H1 (cell line): ENCODE data around the gene UPF1. TPM values are rescaled to one million over a fixed set of nuclear protein-coding genes. Genes with fewer than 3 reads are reported as not detected.

Experiments used
- CTCF ChIA-PET: fragments of 300-600 bp; sonication (Branson Sonifier 250); formaldehyde crosslinking; loops from one replicate; lab custom pipeline; 2021; ENCODE audit not compliant: partially characterized antibody; lab: Charles Lee
- POLR2A ChIA-PET: fragments of 300-600 bp; sonication (Branson Sonifier 250); formaldehyde crosslinking; loops from one replicate; lab custom pipeline; 2021; ENCODE audit warnings: inconsistent platforms; ENCODE audit not compliant: partially characterized antibody; lab: Charles Lee
- DNase-seq, 2 experiments: peaks; one replicate each; pipeline versions ENCODE4 v3.0.0 to v3.0.0-alpha.2; 2010 to 2022; ENCODE audit warnings: low spot score in 2 of 2, low read depth in 1 of 2, mixed read lengths in 1 of 2
- FAIRE-seq: peaks from 2 replicates; lab custom pipeline; 2011; peaks lifted over from hg19 to GRCh38; lab: Jason Lieb, UNC
- H2AFZ ChIP-seq: 2 replicates; pipeline ENCODE4 v1.8.1; 2012; ENCODE audit warnings: low read length, inconsistent platforms
- H2AK5ac ChIP-seq: 2 replicates; pipeline ENCODE4 v1.6.1; 2013; ENCODE audit warnings: low read depth, low read length
- H2BK120ac ChIP-seq: replicated peaks from 2 replicates; pipeline ENCODE3; 2013; ENCODE audit warnings: low read depth, low read length, inconsistent platforms
- H2BK12ac ChIP-seq: 2 replicates; pipeline ENCODE4 v1.6.1; 2013; ENCODE audit warnings: low read depth, low read length
- H2BK15ac ChIP-seq: 2 replicates; pipeline ENCODE4 v1.6.1; 2013; ENCODE audit warnings: low read length
- H2BK20ac ChIP-seq: 2 replicates; pipeline ENCODE4 v1.6.1; 2013; ENCODE audit warnings: low read length
- H2BK5ac ChIP-seq: 2 replicates; pipeline ENCODE4 v1.6.1; 2013; ENCODE audit warnings: low read depth, low read length
- H3K14ac ChIP-seq: 2 replicates; pipeline ENCODE4 v1.6.1; 2013; ENCODE audit warnings: inconsistent platforms; ENCODE audit not compliant: insufficient read length
- H3K18ac ChIP-seq: 2 replicates; pipeline ENCODE4 v1.6.1; 2013; ENCODE audit warnings: low read length; ENCODE audit errors: extremely low read depth
- H3K23ac ChIP-seq: 2 replicates; pipeline ENCODE4 v1.6.1; 2013; ENCODE audit warnings: inconsistent platforms; ENCODE audit not compliant: insufficient read length
- H3K23me2 ChIP-seq: 2 replicates; pipeline ENCODE4 v1.6.1; 2013; ENCODE audit warnings: low read depth, low read length
- H3K27ac ChIP-seq: 2 replicates; pipeline ENCODE4 v1.6.1; 2011; ENCODE audit warnings: low read depth, low read length, inconsistent platforms
- H3K27me3 ChIP-seq, 4 experiments: replicated peaks in 1 of 4; 1 replicate in 1 of 4; 2 replicates in 3 of 4; pipeline versions ENCODE4 v1.6.1 to v1.8.1; 2011 to 2013; ENCODE audit warnings: low read length in 3 of 4, mild to moderate bottlenecking in 3 of 4, inconsistent platforms in 2 of 4, mixed read lengths in 2 of 4, moderate library complexity in 1 of 4; ENCODE audit not compliant: control insufficient read depth in 3 of 4, insufficient read depth in 3 of 4; ENCODE audit errors: extremely low read depth in 1 of 4
- H3K36me3 ChIP-seq, 4 experiments: 2 replicates each; pipeline versions ENCODE4 v1.6.1 to v1.8.1; 2011 to 2013; ENCODE audit warnings: mild to moderate bottlenecking in 4 of 4, low read length in 3 of 4, moderate library complexity in 2 of 4, control low read depth in 1 of 4, inconsistent platforms in 1 of 4; ENCODE audit not compliant: insufficient read depth in 4 of 4, control insufficient read depth in 2 of 4
- H3K4ac ChIP-seq: replicated peaks from 2 replicates; pipeline ENCODE3; 2013; ENCODE audit warnings: low read length, low read depth, mixed read lengths, inconsistent platforms; ENCODE audit not compliant: insufficient read length
- H3K4me1 ChIP-seq, 4 experiments: replicated peaks in 1 of 4; 1 replicate in 1 of 4; 2 replicates in 3 of 4; pipeline versions ENCODE4 v1.6.1 to v1.8.1; 2011 to 2013; ENCODE audit warnings: low read length in 3 of 4, inconsistent platforms in 2 of 4, mixed read lengths in 1 of 4; ENCODE audit not compliant: insufficient read depth in 4 of 4, control insufficient read depth in 3 of 4
- H3K4me2 ChIP-seq, 2 experiments: 2 replicates each; pipeline versions ENCODE4 v1.6.1 to v1.8.1; 2011 to 2013; ENCODE audit warnings: low read depth in 2 of 2, low read length in 2 of 2, control low read depth in 1 of 2, inconsistent platforms in 1 of 2, mild to moderate bottlenecking in 1 of 2; ENCODE audit not compliant: insufficient read depth in 1 of 2
- H3K4me3 ChIP-seq, 4 experiments: fragments of 200-600, 300-600 bp in 1 of 4; sonication (generic), shearing (Covaris generic), sonication (Bioruptor Twin) in 1 of 4; 2 replicates each; pipeline versions ENCODE4 v1.5.1 to v1.8.1; 2011 to 2016; ENCODE audit warnings: low read length in 4 of 4, low read depth in 3 of 4, control low read depth in 2 of 4, inconsistent platforms in 2 of 4, mild to moderate bottlenecking in 2 of 4, mixed read lengths in 1 of 4, moderate library complexity in 1 of 4; ENCODE audit not compliant: insufficient read depth in 2 of 4; ENCODE audit errors: extremely low read depth in 1 of 4
- H3K56ac ChIP-seq: replicated peaks from 2 replicates; pipeline ENCODE3; 2013; ENCODE audit warnings: low read depth, mild to moderate bottlenecking, mixed read lengths, low read length, inconsistent platforms; ENCODE audit not compliant: insufficient read length
- H3K79me1 ChIP-seq: 2 replicates; pipeline ENCODE4 v1.6.1; 2013; ENCODE audit warnings: low read depth, low read length, control low read depth
- H3K79me2 ChIP-seq, 2 experiments: 2 replicates each; pipeline versions ENCODE4 v1.6.1 to v1.8.1; 2012 to 2013; ENCODE audit warnings: low read length in 2 of 2, mild to moderate bottlenecking in 2 of 2, inconsistent platforms in 1 of 2; ENCODE audit not compliant: insufficient read depth in 2 of 2, control insufficient read depth in 1 of 2
- H3K9ac ChIP-seq, 4 experiments: replicated peaks in 1 of 4; 1 replicate in 1 of 4; 2 replicates in 3 of 4; pipeline versions ENCODE4 v1.6.1 to v1.8.1; 2011 to 2013; ENCODE audit warnings: low read depth in 3 of 4, low read length in 3 of 4, control low read depth in 2 of 4, mild to moderate bottlenecking in 2 of 4, moderate library complexity in 2 of 4, inconsistent platforms in 1 of 4; ENCODE audit errors: extremely low read depth in 1 of 4
- H3K9me3 ChIP-seq, 2 experiments: 2 replicates each; pipeline versions ENCODE4 v1.6.1 to v1.8.1; 2012 to 2013; ENCODE audit warnings: mild to moderate bottlenecking in 2 of 2, moderate library complexity in 2 of 2, control low read depth in 1 of 2, inconsistent platforms in 1 of 2, low read depth in 1 of 2, low read length in 1 of 2, mixed read lengths in 1 of 2; ENCODE audit not compliant: insufficient read depth in 2 of 2
- H4K20me1 ChIP-seq, 2 experiments: replicated peaks in 1 of 2; 2 replicates each; pipeline versions ENCODE3 to v1.8.1; 2011 to 2013; ENCODE audit warnings: inconsistent platforms in 2 of 2, low read length in 2 of 2, mild to moderate bottlenecking in 1 of 2; ENCODE audit not compliant: insufficient read depth in 2 of 2, control insufficient read depth in 1 of 2
- H4K5ac ChIP-seq: 2 replicates; pipeline ENCODE4 v1.6.1; 2013; ENCODE audit warnings: low read length, low read depth, mixed read lengths, inconsistent platforms; ENCODE audit not compliant: insufficient read length
- H4K8ac ChIP-seq: 2 replicates; pipeline ENCODE4 v1.8.0; 2013; ENCODE audit warnings: mild to moderate bottlenecking, moderate library complexity, low read length, inconsistent platforms; ENCODE audit not compliant: insufficient read depth; ENCODE audit errors: extremely low read depth
- H4K91ac ChIP-seq: replicated peaks from 2 replicates; pipeline ENCODE3; 2013; ENCODE audit warnings: low read length, mixed read lengths, inconsistent platforms; ENCODE audit not compliant: insufficient read length
- FOSL1 ChIP-seq: IDR thresholded peaks from 2 replicates; pipeline ENCODE4 v1.6.1; 2011; ENCODE audit warnings: mild to moderate bottlenecking, low read depth, low read length, moderate library complexity; ENCODE audit not compliant: insufficient read depth
- SIRT6 ChIP-seq: IDR thresholded peaks from one replicate; pipeline ENCODE4 v1.7.1; 2012; ENCODE audit warnings: low read length, inconsistent platforms
- SP1 ChIP-seq: IDR thresholded peaks from 2 replicates; pipeline ENCODE4 v1.6.1; 2011; ENCODE audit warnings: low read depth, low read length
- WGBS, 2 experiments: shearing (Covaris generic) in 1 of 2; methylation state at CpG; one replicate each; pipeline versions ENCODE4 v1.1.6 to v1.1.7; 2013 to 2015; ENCODE audit warnings: low lambda C conversion rate in 2 of 2, mixed read lengths in 2 of 2, inconsistent platforms in 1 of 2, low coverage in 1 of 2, missing lambda C conversion rate in 1 of 2; ENCODE audit not compliant: insufficient replicate concordance in 2 of 2, insufficient coverage in 1 of 2, insufficient read length in 1 of 2; ENCODE audit errors: extremely low coverage in 1 of 2, missing lambda C conversion rate in 1 of 2; 5-methylcytosine and 5-hydroxymethylcytosine counted together
- polyA plus RNA-seq, 7 experiments: library from polyadenylated mRNA; depleted of rRNA in 3 of 7; stranded (reverse) in 5 of 7; unstranded in 2 of 7; fragments of >200 nt in 5 of 7; fragments of 200-250 nt in 2 of 7; gene quantifications; 1 replicate in 5 of 7; 2 replicates in 1 of 7; 4 replicates in 1 of 7; pipeline versions ENCODE4 v1.2.1 to v1.2.3, GENCODE V29; 2011 to 2013; ENCODE audit warnings: missing spikeins in 2 of 7, mixed read lengths in 2 of 7
- total RNA-seq: library from RNA; stranded (reverse); fragmentation: NEBNext Ultra II Directional; extraction: Animal tissue kit (Norgen Biotek cat#: 25700); gene quantifications from 2 replicates; pipeline ENCODE4 v1.2.1, GENCODE V29; 2021

UPF1 gene
- total and polyA plus RNA-seq, 2 of the 8 experiments (the other 6 are each of a cell fraction or from before 2014, with no cell fraction given), result 46.4 to 62.0 TPM

DNA sequence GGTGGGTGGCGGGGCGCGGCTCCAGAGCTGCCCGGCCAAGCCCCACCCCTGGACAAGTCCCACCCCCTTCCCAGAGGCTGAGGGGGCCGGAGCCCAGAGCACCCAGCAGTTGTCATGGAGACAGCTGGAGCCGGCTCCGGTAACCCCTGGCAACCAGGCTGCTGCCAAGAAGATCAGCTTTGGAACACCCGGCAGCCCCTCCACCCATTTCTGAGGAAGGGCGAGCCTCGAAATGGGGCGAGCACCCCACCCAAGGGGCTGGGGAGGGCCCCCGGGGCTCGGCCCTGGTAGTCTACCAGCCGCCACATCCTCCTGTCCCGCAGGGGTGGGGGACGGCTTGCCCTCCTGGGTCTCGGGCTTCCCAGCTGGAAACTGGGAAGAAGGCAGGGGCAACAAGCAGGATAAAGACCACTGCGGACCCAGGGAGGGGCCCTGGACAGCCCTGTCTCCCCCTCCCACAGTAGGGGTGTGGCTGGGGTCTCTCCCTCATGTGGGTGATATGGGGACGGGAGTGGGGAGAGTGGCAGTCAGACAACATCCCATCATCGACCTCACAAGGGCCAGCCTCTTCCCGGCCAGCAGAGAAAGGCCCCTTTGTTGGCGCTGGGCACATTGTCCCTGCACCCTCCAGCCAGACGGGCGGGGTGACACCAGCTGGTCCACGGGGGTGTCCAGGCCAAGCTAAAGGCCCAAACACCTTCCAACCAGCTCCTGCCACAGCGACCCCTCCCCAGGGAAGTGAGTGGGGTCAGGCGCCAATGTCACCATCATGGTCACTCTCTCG is 62.7 kb downstream of the UPF1 start:
- H2BK15ac ChIP-seq, result no peak overlapping the region
- CTCF ChIA-PET, result interaction anchor here (0.6 to 4.5 kb wide), 18 partner anchors 10 to 563 kb away, joined by 3 to 34 read pairs (median 4); no protein-coding TSS in a partner anchor
- H3K36me3 ChIP-seq, result no peaks in the 10 kb centered on the region; a peak in 1 of 8 replicates
- H2BK20ac ChIP-seq, result no peak overlapping the region
- no peak overlapping the region for H2BK5ac ChIP-seq
- peaks cover 0 to 13% (median 5%) of the 10 kb centered on the region in 4 experiments; a peak in 5 of 7 replicates for H3K4me1 ChIP-seq
- TF ChIP-seq SIRT6, result no peak
- TF ChIP-seq SP1, result no peak
- no peak for TF ChIP-seq FOSL1
- H3K4ac ChIP-seq, result no peak overlapping the region
- POLR2A ChIA-PET, result interaction anchor here (0.6 to 4.0 kb wide), 14 partner anchors 10 to 155 kb away, joined by 3 to 17 read pairs (median 3); partner anchors contain the start of genes COPE and DDX49
- H4K8ac ChIP-seq, result peak overlapping the region; percentile 36; the same call in 1 of the 2 replicates
- H3K9me3 ChIP-seq, result no peaks in the 10 kb centered on the region
- H3K79me1 ChIP-seq, result no peaks in the 10 kb centered on the region
- H2AFZ ChIP-seq, result no peak overlapping the region
- H2AK5ac ChIP-seq, result no peak overlapping the region
- H4K5ac ChIP-seq, result no peak overlapping the region
- peaks cover 6% of the 10 kb centered on the region; the same call in 1 of the 2 replicates for H3K23me2 ChIP-seq
- H3K14ac ChIP-seq, result no peak overlapping the region
- H3K18ac ChIP-seq, result no peak overlapping the region
- peaks cover 6 to 13% of the 10 kb centered on the region in 2 experiments for H4K20me1 ChIP-seq
- peak overlapping the region; percentile 42 to 79 (median 62) for H3K4me3 ChIP-seq
- H3K79me2 ChIP-seq, result no peaks in the 10 kb centered on the region
- no peak for FAIRE-seq
- peak in 1 of 2 experiments; percentile 64 for DNase-seq
- no peak overlapping the region for H3K23ac ChIP-seq
- no peak overlapping the region for H2BK120ac ChIP-seq
- peaks cover 0 to 13% (median 8%) of the 10 kb centered on the region in 4 experiments; a peak in 4 of 7 replicates for H3K27me3 ChIP-seq
- no peak overlapping the region for H3K56ac ChIP-seq
- no peak overlapping the region for H2BK12ac ChIP-seq
- no peak overlapping the region for H3K27ac ChIP-seq
- no peak overlapping the region for H4K91ac ChIP-seq
- 39% methylated on average over 16 of the region's 28 CpGs; no CpG with 5 or more reads in 1 of the 2 experiments for WGBS, 2 experiments
- peak overlapping the region; percentile 33 to 86 for H3K4me2 ChIP-seq
- H3K9ac ChIP-seq, result no peak overlapping the region
